ENCODE results near the gene FBXL13.
"Not testable (repeated sequence)": the region's sequence is repeated elsewhere in the genome, so short reads cannot be mapped to it uniquely, and the experiment has no call there.

The FBXL13 gene

DNA sequence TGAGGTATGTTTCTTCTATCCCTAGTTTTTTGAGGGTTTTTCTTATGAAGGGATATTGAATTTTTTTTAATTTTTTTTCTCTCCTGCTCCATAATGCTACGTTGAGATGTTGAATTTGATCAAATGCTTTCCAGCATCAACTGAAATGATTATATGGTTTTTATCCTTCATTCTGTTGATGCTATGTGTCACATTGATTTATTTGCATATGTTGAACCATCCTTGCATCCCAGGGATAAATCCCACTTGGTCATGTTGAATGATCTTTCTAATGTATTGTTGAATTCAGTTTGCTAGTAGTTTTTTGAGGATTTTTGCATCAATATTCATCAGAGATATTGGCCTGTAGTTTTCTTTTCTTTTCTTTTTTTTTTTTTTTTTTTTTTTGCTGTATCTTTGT, 171.0 kb downstream of the FBXL13 start:
- not testable (repeated sequence) for H3K9ac ChIP-seq (ENCODE audit: low read length); H3K4me3 ChIP-seq (ENCODE audit: low read depth, low read length); H4K12ac ChIP-seq (ENCODE audit: low read depth, low read length); H3K9me3 ChIP-seq (ENCODE audit: insufficient read depth, low read depth, low read length); DNase-seq; H3K36me3 ChIP-seq (ENCODE audit: control insufficient read depth in 1 of 2, insufficient read depth in 2 of 2, low read length in 2 of 2); H2BK120ac ChIP-seq (ENCODE audit: insufficient read depth, low read length, poor library complexity); H3K79me1 ChIP-seq (ENCODE audit: low read length); H3K14ac ChIP-seq (ENCODE audit: low read length); H3K18ac ChIP-seq (ENCODE audit: low read length); H3K27ac ChIP-seq (ENCODE audit: low read depth, low read length); H2AK5ac ChIP-seq (ENCODE audit: low read length); H4K91ac ChIP-seq (ENCODE audit: low read depth, low read length); H3K79me2 ChIP-seq (ENCODE audit: control insufficient read depth, insufficient read depth, low read length, poor library complexity); H3K23ac ChIP-seq (ENCODE audit: low read length); H2AFZ ChIP-seq (ENCODE audit: insufficient read depth, low read length, poor library complexity); H3K4me1 ChIP-seq (ENCODE audit: control insufficient read depth in 1 of 2, insufficient read depth in 2 of 2, low read length in 2 of 2); H4K8ac ChIP-seq (ENCODE audit: low read depth, low read length); H3K4ac ChIP-seq (ENCODE audit: low read depth, low read length); H3K4me2 ChIP-seq (ENCODE audit: low read length); H2BK12ac ChIP-seq (ENCODE audit: low read length); H3K27me3 ChIP-seq (ENCODE audit: insufficient read depth, low read length); H2BK5ac ChIP-seq (ENCODE audit: low read depth, low read length, poor library complexity)
- WGBS (ENCODE audit: extremely low coverage, insufficient coverage, insufficient read length): no CpG with 5 or more reads among the region's 1 CpG

DNA sequence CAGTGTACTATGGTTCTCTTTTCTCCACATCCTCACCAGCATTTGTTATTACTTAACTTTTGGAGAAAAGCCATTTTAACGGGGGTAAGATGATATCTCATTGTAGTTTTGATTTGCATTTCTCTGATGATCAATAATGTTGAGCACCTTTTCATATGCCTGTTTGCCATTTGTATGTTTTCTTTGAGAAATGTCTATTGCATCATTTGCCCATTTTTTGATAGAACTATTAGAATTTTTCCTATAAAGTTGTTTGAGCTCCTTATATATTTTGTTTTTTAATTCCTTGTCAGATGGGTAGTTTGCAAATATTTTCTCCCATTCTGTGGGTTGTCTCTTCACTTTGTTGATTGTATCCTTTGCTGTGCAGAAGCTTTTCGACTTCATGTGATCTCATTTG, 172.5 kb downstream of the FBXL13 start:
- no CpG with 5 or more reads among the region's 2 CpGs for WGBS (ENCODE audit: extremely low coverage, insufficient coverage, insufficient read length)
- H4K12ac ChIP-seq (ENCODE audit: low read depth, low read length); H3K27ac ChIP-seq (ENCODE audit: low read depth, low read length); H3K23ac ChIP-seq (ENCODE audit: low read length); H3K79me1 ChIP-seq (ENCODE audit: low read length); H3K79me2 ChIP-seq (ENCODE audit: control insufficient read depth, insufficient read depth, low read length, poor library complexity); H4K91ac ChIP-seq (ENCODE audit: low read depth, low read length); H4K8ac ChIP-seq (ENCODE audit: low read depth, low read length); H3K4ac ChIP-seq (ENCODE audit: low read depth, low read length); H2BK12ac ChIP-seq (ENCODE audit: low read length); H2AFZ ChIP-seq (ENCODE audit: insufficient read depth, low read length, poor library complexity); H3K4me3 ChIP-seq (ENCODE audit: low read depth, low read length); H2BK5ac ChIP-seq (ENCODE audit: low read depth, low read length, poor library complexity); DNase-seq; H3K9me3 ChIP-seq (ENCODE audit: insufficient read depth, low read depth, low read length); H3K18ac ChIP-seq (ENCODE audit: low read length); H3K4me2 ChIP-seq (ENCODE audit: low read length); H3K4me1 ChIP-seq (ENCODE audit: control insufficient read depth in 1 of 2, insufficient read depth in 2 of 2, low read length in 2 of 2); H3K27me3 ChIP-seq (ENCODE audit: insufficient read depth, low read length); H3K9ac ChIP-seq (ENCODE audit: low read length); H2BK120ac ChIP-seq (ENCODE audit: insufficient read depth, low read length, poor library complexity); H3K14ac ChIP-seq (ENCODE audit: low read length); H2AK5ac ChIP-seq (ENCODE audit: low read length); H3K36me3 ChIP-seq (ENCODE audit: control insufficient read depth in 1 of 2, insufficient read depth in 2 of 2, low read length in 2 of 2): not testable (repeated sequence)

DNA sequence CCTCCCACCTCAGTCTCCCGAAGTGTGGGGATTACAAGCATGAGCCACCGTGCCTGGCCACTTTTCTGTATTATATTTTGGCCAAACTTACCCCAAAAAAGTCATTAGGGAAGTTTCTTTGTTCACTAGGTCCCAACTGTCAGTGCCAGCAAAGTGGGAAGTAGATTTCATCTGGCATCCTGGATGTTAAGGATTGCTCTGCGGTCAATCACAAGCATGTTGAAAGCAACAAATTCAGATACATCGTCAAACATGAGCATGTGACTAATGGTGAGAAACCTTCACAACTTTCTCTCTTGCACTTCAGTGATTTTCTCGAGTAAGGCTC, 176.1 kb downstream of the FBXL13 start:
- DNase-seq: no peak
- Histone ChIP-seq H3K14ac (ENCODE audit: low read length) (no peak overlapping the region), H3K18ac (ENCODE audit: low read length) (no peak overlapping the region), H2BK5ac (ENCODE audit: low read depth, low read length, poor library complexity) (no peak overlapping the region), H3K4ac (ENCODE audit: low read depth, low read length) (no peak overlapping the region), H2BK12ac (ENCODE audit: low read length) (no peak overlapping the region), H3K4me3 (ENCODE audit: low read depth, low read length) (no peak overlapping the region), H3K27me3 (ENCODE audit: insufficient read depth, low read length) (no peaks in the 10 kb centered on the region), H3K79me1 (ENCODE audit: low read length) (no peaks in the 10 kb centered on the region), H4K12ac (ENCODE audit: low read depth, low read length) (no peak overlapping the region), H3K4me1 (ENCODE audit: control insufficient read depth in 1 of 2, insufficient read depth in 2 of 2, low read length in 2 of 2) (no peaks in the 10 kb centered on the region), H4K8ac (ENCODE audit: low read depth, low read length) (no peak overlapping the region), H3K9me3 (ENCODE audit: insufficient read depth, low read depth, low read length) (peaks cover 2% of the 10 kb centered on the region), H2AFZ (ENCODE audit: insufficient read depth, low read length, poor library complexity) (no peak overlapping the region), H3K23ac (ENCODE audit: low read length) (no peak overlapping the region), H3K27ac (ENCODE audit: low read depth, low read length) (no peak overlapping the region), H4K91ac (ENCODE audit: low read depth, low read length) (no peak overlapping the region), H2BK120ac (ENCODE audit: insufficient read depth, low read length, poor library complexity) (no peak overlapping the region), H3K4me2 (ENCODE audit: low read length) (no peak overlapping the region), H3K79me2 (ENCODE audit: control insufficient read depth, insufficient read depth, low read length, poor library complexity) (no peaks in the 10 kb centered on the region), H3K36me3 (ENCODE audit: control insufficient read depth in 1 of 2, insufficient read depth in 2 of 2, low read length in 2 of 2) (no peaks in the 10 kb centered on the region), H3K9ac (ENCODE audit: low read length) (no peak overlapping the region), H2AK5ac (ENCODE audit: low read length) (no peak overlapping the region)
- WGBS (ENCODE audit: extremely low coverage, insufficient coverage, insufficient read length): no CpG with 5 or more reads among the region's 5 CpGs

DNA sequence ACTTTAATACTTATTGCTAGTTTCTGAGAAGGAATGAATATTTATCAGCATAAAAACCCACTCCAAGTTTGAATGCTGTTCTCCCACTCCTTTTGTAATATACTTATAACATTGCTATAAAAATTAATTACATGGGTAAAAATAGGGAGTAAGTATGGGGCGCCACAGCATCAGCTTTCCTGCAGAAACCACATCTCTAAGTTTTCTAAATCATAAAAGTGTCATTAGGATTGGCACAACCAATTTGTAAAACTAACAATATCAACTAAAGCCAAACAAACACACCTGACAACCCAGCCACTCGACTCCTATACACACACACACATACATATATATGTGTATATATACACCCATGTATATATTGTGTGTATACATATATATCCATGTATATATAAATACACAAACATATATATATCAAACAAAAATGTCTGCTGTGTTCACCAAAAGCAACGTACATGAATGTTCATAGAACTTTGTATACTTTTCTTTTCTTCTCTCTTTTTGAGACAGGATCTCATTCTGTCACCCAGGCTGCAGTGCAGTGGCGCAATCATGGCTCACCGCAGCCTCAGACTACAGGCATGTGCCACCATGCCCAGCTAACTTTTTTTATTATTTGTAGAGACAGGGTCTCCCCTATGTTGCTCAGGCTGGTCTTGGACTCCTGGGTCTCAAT, 176.6 kb downstream of the FBXL13 start:
- no peak overlapping the region for H2BK5ac ChIP-seq (ENCODE audit: low read depth, low read length, poor library complexity)
- no peak overlapping the region for H4K12ac ChIP-seq (ENCODE audit: low read depth, low read length)
- H3K18ac ChIP-seq (ENCODE audit: low read length): no peak overlapping the region
- no peaks in the 10 kb centered on the region for H3K79me2 ChIP-seq (ENCODE audit: control insufficient read depth, insufficient read depth, low read length, poor library complexity)
- H3K4me1 ChIP-seq (ENCODE audit: control insufficient read depth in 1 of 2, insufficient read depth in 2 of 2, low read length in 2 of 2): no peaks in the 10 kb centered on the region
- H3K9me3 ChIP-seq (ENCODE audit: insufficient read depth, low read depth, low read length): peaks cover 2% of the 10 kb centered on the region
- H3K4me2 ChIP-seq (ENCODE audit: low read length): no peak overlapping the region
- H4K8ac ChIP-seq (ENCODE audit: low read depth, low read length): no peak overlapping the region
- H2BK12ac ChIP-seq (ENCODE audit: low read length): no peak overlapping the region
- no peaks in the 10 kb centered on the region for H3K36me3 ChIP-seq (ENCODE audit: control insufficient read depth in 1 of 2, insufficient read depth in 2 of 2, low read length in 2 of 2)
- H3K79me1 ChIP-seq (ENCODE audit: low read length): no peaks in the 10 kb centered on the region
- no peak overlapping the region for H3K14ac ChIP-seq (ENCODE audit: low read length)
- no peak overlapping the region for H3K4me3 ChIP-seq (ENCODE audit: low read depth, low read length)
- H3K27me3 ChIP-seq (ENCODE audit: insufficient read depth, low read length): no peaks in the 10 kb centered on the region
- no peak overlapping the region for H4K91ac ChIP-seq (ENCODE audit: low read depth, low read length)
- H2AK5ac ChIP-seq (ENCODE audit: low read length): no peak overlapping the region
- H3K4ac ChIP-seq (ENCODE audit: low read depth, low read length): no peak overlapping the region
- no peak overlapping the region for H3K23ac ChIP-seq (ENCODE audit: low read length)
- H2BK120ac ChIP-seq (ENCODE audit: insufficient read depth, low read length, poor library complexity): no peak overlapping the region
- H2AFZ ChIP-seq (ENCODE audit: insufficient read depth, low read length, poor library complexity): no peak overlapping the region
- WGBS (ENCODE audit: extremely low coverage, insufficient coverage, insufficient read length): no CpG with 5 or more reads among the region's 5 CpGs
- no peak overlapping the region for H3K9ac ChIP-seq (ENCODE audit: low read length)
- no peak overlapping the region for H3K27ac ChIP-seq (ENCODE audit: low read depth, low read length)
- no peak for DNase-seq
